SK-N-SH (cell line): ENCODE data around the gene THADA. TPM values are rescaled to one million over a fixed set of nuclear protein-coding genes. Genes with fewer than 3 reads are reported as not detected.
"Not testable (repeated sequence)": the region's sequence is repeated elsewhere in the genome, so short reads cannot be mapped to it uniquely, and the experiment has no call there.

Experiments
- CTCF ChIA-PET: fragments of 300-600, 350-600 bp; formaldehyde crosslinking; extraction: SDS; loops from one replicate; lab custom pipeline; 2021; lab: Yijun Ruan, JAX
- POLR2A ChIA-PET: fragments of 350-600 bp; sonication (Branson Sonifier 250); formaldehyde crosslinking; extraction: SDS; loops from one replicate; lab custom pipeline; 2020; ENCODE audit warnings: antibody characterized with exemption, inconsistent platforms; lab: Yijun Ruan, JAX
- DNase-seq: peaks from one replicate; pipeline ENCODE4 v3.0.0; 2012
- H2AFZ ChIP-seq: fragments of 200-600 bp; sonication (generic); 2 replicates; pipeline ENCODE4 v1.8.1; 2016; ENCODE audit warnings: antibody characterized with exemption, mild to moderate bottlenecking, low read depth
- H3F3A ChIP-seq: fragments of 200-600 bp; sonication (generic); replicated peaks from 2 replicates; pipeline ENCODE3; 2016; ENCODE audit warnings: antibody characterized with exemption, mild to moderate bottlenecking; ENCODE audit not compliant: insufficient read depth
- H3K27ac ChIP-seq, 2 experiments: fragments of 200-500 bp in 1 of 2; fragments of 200-600 bp in 1 of 2; sonication (Bioruptor generic) in 1 of 2; sonication (generic), shearing (Covaris generic) in 1 of 2; 2 replicates each; pipeline versions ENCODE4 v1.5.1 to v1.6.1; 2014 to 2016; ENCODE audit warnings: low read depth in 2 of 2, inconsistent platforms in 1 of 2, low read length in 1 of 2, mild to moderate bottlenecking in 1 of 2, mixed read lengths in 1 of 2
- H3K27me3 ChIP-seq: fragments of 200-600 bp; sonication (generic), shearing (Covaris generic); 2 replicates; pipeline ENCODE4 v1.6.1; 2016; ENCODE audit warnings: mixed run types; ENCODE audit not compliant: insufficient read depth
- H3K36me3 ChIP-seq, 2 experiments: fragments of 200-500 bp in 1 of 2; fragments of 200-600 bp in 1 of 2; sonication (Bioruptor generic) in 1 of 2; sonication (generic) in 1 of 2; replicated peaks in 1 of 2; 2 replicates each; pipeline versions ENCODE3 to v1.5.1; 2014 to 2016; ENCODE audit warnings: low read length in 1 of 2, mild to moderate bottlenecking in 1 of 2; ENCODE audit not compliant: insufficient read depth in 2 of 2, control insufficient read depth in 1 of 2
- H3K4me1 ChIP-seq, 2 experiments: fragments of 200-500 bp in 1 of 2; fragments of 200-600 bp in 1 of 2; sonication (Bioruptor generic) in 1 of 2; sonication (generic), shearing (Covaris generic) in 1 of 2; 2 replicates each; pipeline versions ENCODE4 v1.5.1 to v1.6.1; 2014 to 2016; ENCODE audit warnings: low read depth in 1 of 2, low read length in 1 of 2, mixed run types in 1 of 2; ENCODE audit not compliant: insufficient read depth in 2 of 2, control insufficient read depth in 1 of 2
- H3K4me2 ChIP-seq: fragments of 200-600 bp; sonication (generic), shearing (Covaris generic); 2 replicates; pipeline ENCODE4 v1.6.1; 2017; ENCODE audit warnings: mixed run types
- H3K4me3 ChIP-seq, 2 experiments: fragments of 200-500 bp in 1 of 2; fragments of 200-600 bp in 1 of 2; sonication (Bioruptor generic) in 1 of 2; sonication (generic), shearing (Covaris generic) in 1 of 2; 2 replicates each; pipeline versions ENCODE4 v1.5.1 to v1.8.1; 2014 to 2016; ENCODE audit warnings: low read depth in 2 of 2, inconsistent platforms in 1 of 2, low read length in 1 of 2, mild to moderate bottlenecking in 1 of 2, mixed read lengths in 1 of 2, moderate library complexity in 1 of 2
- H3K79me2 ChIP-seq: fragments of 200-600 bp; sonication (generic); 2 replicates; pipeline ENCODE4 v1.8.1; 2017; ENCODE audit warnings: mild to moderate bottlenecking; ENCODE audit not compliant: insufficient read depth
- H3K9ac ChIP-seq: fragments of 200-600 bp; sonication (generic); 2 replicates; pipeline ENCODE4 v1.6.1; 2017; ENCODE audit warnings: mixed run types
- H3K9me2 ChIP-seq: fragments of 200-600 bp; sonication (generic); 2 replicates; pipeline ENCODE4 v1.6.1; 2017; ENCODE audit warnings: mixed run types
- H3K9me3 ChIP-seq: fragments of 200-600 bp; sonication (generic); 2 replicates; pipeline ENCODE4 v1.6.1; 2017; ENCODE audit warnings: mixed run types, mild to moderate bottlenecking, moderate library complexity
- H4K20me1 ChIP-seq: fragments of 200-600 bp; sonication (generic); 2 replicates; pipeline ENCODE4 v1.6.1; 2017; ENCODE audit warnings: mild to moderate bottlenecking, mixed run types; ENCODE audit not compliant: insufficient read depth
- ELF1 ChIP-seq: IDR thresholded peaks from 2 replicates; pipeline ENCODE4 v1.4.0; 2012
- FOXJ3 ChIP-seq: sonication (generic); formaldehyde crosslinking; IDR thresholded peaks from 2 replicates; pipeline ENCODE4 v1.5.1; 2020; ENCODE audit warnings: mild to moderate bottlenecking, missing genetic modification reagents
- FOXM1 ChIP-seq: IDR thresholded peaks from 2 replicates; pipeline ENCODE4 v1.4.0; 2012; ENCODE audit warnings: low read depth, mild to moderate bottlenecking
- GATA2 ChIP-seq: sonication (generic); formaldehyde crosslinking; IDR thresholded peaks from 2 replicates; pipeline ENCODE4 v1.5.0; 2020; ENCODE audit warnings: mild to moderate bottlenecking, missing genetic modification reagents
- JUND ChIP-seq: IDR thresholded peaks from 2 replicates; pipeline ENCODE4 v1.4.0; 2012
- NRF1 ChIP-seq: IDR thresholded peaks from 2 replicates; pipeline ENCODE4 v1.6.1; 2012; ENCODE audit warnings: low read depth, mild to moderate bottlenecking, low read length
- POLR2AphosphoS5 ChIP-seq: IDR thresholded peaks from 2 replicates; pipeline ENCODE4 v1.6.1; 2012; ENCODE audit warnings: low read depth, low read length
- RAD21 ChIP-seq: IDR thresholded peaks from 2 replicates; pipeline ENCODE4 v1.6.1; 2012; ENCODE audit warnings: mild to moderate bottlenecking, low read length
- RFX5 ChIP-seq: IDR thresholded peaks from 2 replicates; pipeline ENCODE4 v1.6.1; 2012; ENCODE audit warnings: mild to moderate bottlenecking, improper control_type of control experiment, low read length
- SMC3 ChIP-seq: IDR thresholded peaks from 2 replicates; pipeline ENCODE4 v1.6.1; 2012; ENCODE audit warnings: low read depth, low read length, improper control_type of control experiment
- TAF1 ChIP-seq: IDR thresholded peaks from 2 replicates; pipeline ENCODE4 v1.6.1; 2012; ENCODE audit warnings: low read depth, mild to moderate bottlenecking, low read length, moderate library complexity, borderline replicate concordance
- TCF12 ChIP-seq: IDR thresholded peaks from 2 replicates; pipeline ENCODE4 v1.4.0; 2012
- WGBS: methylation state at CpG from one replicate; pipeline ENCODE4 v1.1.6; 2017; ENCODE audit warnings: low lambda C conversion rate; 5-methylcytosine and 5-hydroxymethylcytosine counted together
- polyA plus RNA-seq, 3 experiments: library from polyadenylated mRNA; depleted of rRNA; stranded (reverse); fragments of >200 nt; gene quantifications; 2 replicates each; pipeline ENCODE4 v1.2.3, GENCODE V29; 2012
- TF ChIP-seq, protein P1 (sequence below): IDR thresholded peaks from 2 replicates; pipeline ENCODE4; 2012
- TF ChIP-seq, protein P2 (sequence below): fragments of 150-350 bp; IDR thresholded peaks from 2 replicates; pipeline ENCODE4 v1.6.1; 2017; ENCODE audit warnings: antibody characterized with exemption, low read length, low read depth, borderline replicate concordance
- TF ChIP-seq, protein P3 (sequence below): IDR thresholded peaks from 2 replicates; pipeline ENCODE4 v1.4.0; 2012; ENCODE audit warnings: low read depth
- TF ChIP-seq, protein P4 (sequence below): IDR thresholded peaks from 2 replicates; pipeline ENCODE4 v1.4.0; 2012; ENCODE audit warnings: low read depth, borderline replicate concordance
- TF ChIP-seq, protein P5 (sequence below): fragments of 200-600 bp; sonication (generic); IDR thresholded peaks from 2 replicates; pipeline ENCODE4 v1.6.1; 2017; ENCODE audit warnings: antibody characterized with exemption, mild to moderate bottlenecking, moderate library complexity

The THADA gene
- polyA plus RNA-seq, 1 of the 3 experiments (the other 2 are of a cell fraction), result 25.6 TPM

DNA sequence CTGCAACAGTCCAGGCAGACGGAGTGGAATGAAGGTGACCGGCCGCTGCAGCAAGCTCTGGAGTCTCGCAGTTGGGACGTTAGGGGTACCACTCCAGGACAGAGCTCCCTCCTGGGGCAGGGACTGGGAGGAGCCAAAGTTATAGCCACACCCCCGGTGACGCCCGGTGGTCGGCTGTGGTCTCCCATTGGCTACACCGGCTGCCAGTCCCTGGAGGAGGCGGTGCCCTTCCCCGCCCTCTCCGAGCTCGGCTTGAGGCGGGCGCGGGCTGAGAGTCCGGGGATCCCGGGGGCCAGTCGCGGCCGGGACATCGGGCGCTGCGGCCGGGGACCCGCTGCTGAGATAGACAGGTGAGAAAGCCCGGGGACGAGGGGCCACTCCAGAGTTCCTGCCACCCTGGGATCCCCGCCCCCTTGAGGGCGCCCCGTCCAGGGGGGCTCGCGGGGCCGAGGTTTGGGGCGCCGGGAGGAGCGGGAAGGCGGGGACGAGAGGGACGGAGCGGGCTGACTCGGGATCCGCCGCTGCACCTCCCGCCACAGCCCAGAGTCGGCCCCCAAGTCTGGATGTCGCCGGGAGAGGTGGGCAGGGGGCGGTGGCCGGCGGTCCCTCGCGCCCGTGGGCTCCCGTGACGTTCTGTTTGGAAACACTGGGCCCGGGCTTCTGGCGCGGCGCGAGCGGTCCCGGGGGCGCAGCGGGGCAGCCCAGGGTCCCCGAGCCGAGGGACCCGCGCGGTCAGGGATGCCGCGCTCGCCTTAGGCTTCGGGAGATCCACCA lies 41.4 kb upstream of the THADA start, which contains the start of gene PLEKHH2 (continued):
- TF ChIP-seq, protein P1, sequence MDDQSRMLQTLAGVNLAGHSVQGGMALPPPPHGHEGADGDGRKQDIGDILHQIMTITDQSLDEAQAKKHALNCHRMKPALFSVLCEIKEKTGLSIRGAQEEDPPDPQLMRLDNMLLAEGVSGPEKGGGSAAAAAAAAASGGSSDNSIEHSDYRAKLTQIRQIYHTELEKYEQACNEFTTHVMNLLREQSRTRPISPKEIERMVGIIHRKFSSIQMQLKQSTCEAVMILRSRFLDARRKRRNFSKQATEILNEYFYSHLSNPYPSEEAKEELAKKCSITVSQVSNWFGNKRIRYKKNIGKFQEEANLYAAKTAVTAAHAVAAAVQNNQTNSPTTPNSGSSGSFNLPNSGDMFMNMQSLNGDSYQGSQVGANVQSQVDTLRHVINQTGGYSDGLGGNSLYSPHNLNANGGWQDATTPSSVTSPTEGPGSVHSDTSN, result peak; percentile 99
- TF ChIP-seq RAD21 (no peak), ELF1 (no peak), NRF1 (no peak)

DNA sequence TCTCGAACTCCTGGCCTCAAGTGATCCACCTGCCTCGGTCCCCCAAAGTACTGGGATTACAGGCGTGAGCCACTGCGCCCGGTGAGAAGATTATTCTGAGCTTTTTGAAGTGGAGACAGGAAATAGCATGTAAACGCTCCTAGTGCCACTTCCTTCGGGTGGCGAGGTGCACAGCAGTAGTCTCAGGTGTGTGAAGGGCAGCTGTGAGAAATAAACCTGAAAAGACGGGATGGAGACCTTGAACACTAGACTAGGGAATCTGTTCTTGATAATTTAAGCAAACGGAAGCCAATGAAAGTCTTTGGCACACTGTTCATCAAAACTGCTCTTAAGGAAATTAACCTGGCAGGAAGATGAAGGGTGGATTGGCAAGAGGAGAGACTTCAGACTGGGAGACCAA lies 40.8 kb upstream of the THADA start:
- 54% methylated on average over 10 of the region's 10 CpGs for WGBS
- Histone ChIP-seq H3K4me2 (peak overlapping the region; percentile 89), H3K79me2 (no peaks in the 10 kb centered on the region), H3K9me2 (no peaks in the 10 kb centered on the region), H3K36me3 (no peaks in the 10 kb centered on the region)
- TF ChIP-seq, protein P2, sequence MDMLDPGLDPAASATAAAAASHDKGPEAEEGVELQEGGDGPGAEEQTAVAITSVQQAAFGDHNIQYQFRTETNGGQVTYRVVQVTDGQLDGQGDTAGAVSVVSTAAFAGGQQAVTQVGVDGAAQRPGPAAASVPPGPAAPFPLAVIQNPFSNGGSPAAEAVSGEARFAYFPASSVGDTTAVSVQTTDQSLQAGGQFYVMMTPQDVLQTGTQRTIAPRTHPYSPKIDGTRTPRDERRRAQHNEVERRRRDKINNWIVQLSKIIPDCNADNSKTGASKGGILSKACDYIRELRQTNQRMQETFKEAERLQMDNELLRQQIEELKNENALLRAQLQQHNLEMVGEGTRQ, result no peak
- TF ChIP-seq TCF12 (no peak), TAF1 (no peak), SMC3 (no peak), RFX5 (no peak), NRF1 (no peak), FOXJ3 (CRISPR knock-in tag) (no peak), POLR2AphosphoS5 (no peak), JUND (no peak), ELF1 (no peak), GATA2 (CRISPR knock-in tag) (no peak), FOXM1 (no peak)
- TF ChIP-seq, protein P3, sequence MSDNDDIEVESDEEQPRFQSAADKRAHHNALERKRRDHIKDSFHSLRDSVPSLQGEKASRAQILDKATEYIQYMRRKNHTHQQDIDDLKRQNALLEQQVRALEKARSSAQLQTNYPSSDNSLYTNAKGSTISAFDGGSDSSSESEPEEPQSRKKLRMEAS, result no peak
- TF ChIP-seq, protein P4, sequence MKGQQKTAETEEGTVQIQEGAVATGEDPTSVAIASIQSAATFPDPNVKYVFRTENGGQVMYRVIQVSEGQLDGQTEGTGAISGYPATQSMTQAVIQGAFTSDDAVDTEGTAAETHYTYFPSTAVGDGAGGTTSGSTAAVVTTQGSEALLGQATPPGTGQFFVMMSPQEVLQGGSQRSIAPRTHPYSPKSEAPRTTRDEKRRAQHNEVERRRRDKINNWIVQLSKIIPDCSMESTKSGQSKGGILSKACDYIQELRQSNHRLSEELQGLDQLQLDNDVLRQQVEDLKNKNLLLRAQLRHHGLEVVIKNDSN, result no peak
- TF ChIP-seq, protein P5, sequence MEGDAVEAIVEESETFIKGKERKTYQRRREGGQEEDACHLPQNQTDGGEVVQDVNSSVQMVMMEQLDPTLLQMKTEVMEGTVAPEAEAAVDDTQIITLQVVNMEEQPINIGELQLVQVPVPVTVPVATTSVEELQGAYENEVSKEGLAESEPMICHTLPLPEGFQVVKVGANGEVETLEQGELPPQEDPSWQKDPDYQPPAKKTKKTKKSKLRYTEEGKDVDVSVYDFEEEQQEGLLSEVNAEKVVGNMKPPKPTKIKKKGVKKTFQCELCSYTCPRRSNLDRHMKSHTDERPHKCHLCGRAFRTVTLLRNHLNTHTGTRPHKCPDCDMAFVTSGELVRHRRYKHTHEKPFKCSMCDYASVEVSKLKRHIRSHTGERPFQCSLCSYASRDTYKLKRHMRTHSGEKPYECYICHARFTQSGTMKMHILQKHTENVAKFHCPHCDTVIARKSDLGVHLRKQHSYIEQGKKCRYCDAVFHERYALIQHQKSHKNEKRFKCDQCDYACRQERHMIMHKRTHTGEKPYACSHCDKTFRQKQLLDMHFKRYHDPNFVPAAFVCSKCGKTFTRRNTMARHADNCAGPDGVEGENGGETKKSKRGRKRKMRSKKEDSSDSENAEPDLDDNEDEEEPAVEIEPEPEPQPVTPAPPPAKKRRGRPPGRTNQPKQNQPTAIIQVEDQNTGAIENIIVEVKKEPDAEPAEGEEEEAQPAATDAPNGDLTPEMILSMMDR, result no peak
- TF ChIP-seq, all 33 proteins: peak for 0
- H3K4me3 ChIP-seq, result peak overlapping the region; percentile 76 to 79
- no peaks in the 10 kb centered on the region for H3K9me3 ChIP-seq
- H2AFZ ChIP-seq, result peak overlapping the region; percentile 96; the same call in 1 of the 2 replicates
- H3F3A ChIP-seq, result peaks cover 5% of the 10 kb centered on the region
- no peaks in the 10 kb centered on the region for H3K27me3 ChIP-seq
- peaks cover 0 to 9% of the 10 kb centered on the region in 2 experiments; a peak in 1 of 4 replicates for H3K4me1 ChIP-seq
- no peak overlapping the region for H3K9ac ChIP-seq
- H4K20me1 ChIP-seq, result no peaks in the 10 kb centered on the region
- ChIA-PET POLR2A (interaction anchor here (0.9 to 1.1 kb wide), 2 partner anchors 41 to 138 kb away, joined by 3 read pairs; partner anchors contain the start of genes DYNC2LI1 and THADA), CTCF (interaction anchor here (0.6 to 4.3 kb wide), 7 partner anchors 11 to 116 kb away, joined by 3 to 33 read pairs (median 3); no protein-coding TSS in a partner anchor)
- DNase-seq, result no peak
- H3K27ac ChIP-seq, result no peak overlapping the region

DNA sequence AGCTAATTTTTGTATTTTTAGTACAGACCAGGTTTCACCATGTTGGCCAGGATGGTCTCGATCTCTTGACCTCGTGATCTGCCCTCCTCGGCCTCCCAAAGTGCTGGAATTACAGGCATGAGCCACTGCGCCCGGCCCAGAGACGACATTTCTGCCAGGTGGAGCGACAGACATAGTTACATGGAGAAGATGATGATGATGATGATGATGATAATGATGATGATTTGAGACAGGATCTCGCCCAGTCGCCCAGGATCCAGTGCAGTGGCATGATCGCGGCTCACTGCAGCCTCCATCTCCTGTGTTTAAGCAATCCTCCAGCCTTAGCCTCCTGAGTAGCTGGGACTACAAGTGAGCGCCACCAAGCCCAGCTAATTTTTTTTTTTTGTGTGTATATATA lies 40.3 kb upstream of the THADA start:
- H2AFZ ChIP-seq, H3K4me1 ChIP-seq, H3K27me3 ChIP-seq, H3K4me2 ChIP-seq, H3K9me2 ChIP-seq, H3K9ac ChIP-seq, H3K36me3 ChIP-seq, H3K27ac ChIP-seq, H3F3A ChIP-seq, H3K9me3 ChIP-seq, H3K4me3 ChIP-seq, H3K79me2 ChIP-seq, POLR2A ChIA-PET, DNase-seq, H4K20me1 ChIP-seq: not testable (repeated sequence)
- CTCF ChIA-PET, result interaction anchor here (1.0 to 4.3 kb wide), 3 partner anchors 24 to 59 kb away, joined by 3 to 33 read pairs (median 4); no protein-coding TSS in a partner anchor
- 96% methylated on average over 12 of the region's 12 CpGs for WGBS
